MV-4-11 (cell line): ENCODE data around the gene SELENOV.

Experiments used
- DNase-seq: peaks from one replicate; lab custom pipeline; 2025; lab: John Stamatoyannopoulos, UW

SELENOV gene

DNA sequence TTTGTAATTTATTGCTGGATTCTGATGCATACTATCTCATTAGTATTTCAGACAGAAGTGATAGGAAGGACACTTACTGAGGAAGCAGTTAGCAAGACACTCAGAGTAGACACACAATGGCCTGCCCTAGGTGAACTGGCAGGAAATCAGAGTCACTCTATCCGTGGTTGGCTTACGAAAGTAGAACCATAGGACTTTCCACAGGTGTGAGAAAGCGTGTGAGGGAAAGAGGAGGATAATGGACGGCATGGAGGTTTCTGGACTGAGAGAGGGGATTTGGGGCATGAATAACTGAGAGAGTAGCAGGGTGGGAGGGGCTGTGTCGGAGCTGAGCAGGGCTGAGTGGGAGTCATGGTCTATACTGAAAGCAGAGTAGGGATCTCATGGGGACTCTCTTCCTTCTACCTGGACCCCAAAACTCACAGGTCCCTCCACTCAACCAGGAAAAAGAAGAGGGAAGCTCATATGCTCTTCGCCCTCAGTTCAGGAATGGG lies 43.7 kb downstream of the SELENOV start:
- DNase-seq = no peak

DNA sequence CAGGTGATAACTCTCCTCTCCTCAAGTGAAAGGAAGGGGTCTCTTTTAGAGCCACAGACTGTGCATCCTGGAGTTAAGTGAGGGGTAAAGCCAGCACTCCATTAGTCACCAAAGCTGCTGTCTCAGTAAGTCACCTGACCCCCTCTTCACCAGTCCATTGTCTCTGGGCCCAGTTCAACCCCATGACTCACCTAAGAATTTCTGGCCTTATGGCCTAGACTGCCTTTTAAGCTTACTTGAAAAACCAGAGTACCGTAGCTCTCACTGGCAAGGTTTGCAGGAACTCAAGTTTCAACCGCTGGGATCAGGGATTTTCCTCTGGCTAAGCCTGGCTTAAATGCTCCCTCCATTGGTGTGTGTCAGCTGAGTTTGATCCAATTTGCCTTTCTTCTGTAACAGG lies 48.5 kb downstream of the SELENOV start:
- no peak for DNase-seq

DNA sequence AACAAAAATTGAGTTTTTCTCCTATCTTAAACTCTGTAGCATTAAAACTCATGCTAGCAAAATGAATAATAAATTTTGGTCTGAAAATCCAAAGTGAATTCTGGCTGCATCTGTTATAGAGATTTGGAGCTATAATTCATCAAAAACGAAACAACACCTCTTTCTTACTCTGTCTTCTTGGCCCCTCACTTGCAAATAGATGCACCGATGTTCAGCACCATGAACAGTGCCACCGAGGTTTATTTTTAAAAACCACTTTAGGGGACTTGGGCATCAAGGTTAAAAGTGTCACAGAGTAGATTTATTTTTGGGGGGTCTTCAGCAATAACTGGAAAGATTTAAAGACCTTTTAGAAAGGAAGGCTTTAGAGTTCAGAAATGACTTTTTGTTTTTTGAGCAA lies 51.1 kb downstream of the SELENOV start:
- DNase-seq = no peak

DNA sequence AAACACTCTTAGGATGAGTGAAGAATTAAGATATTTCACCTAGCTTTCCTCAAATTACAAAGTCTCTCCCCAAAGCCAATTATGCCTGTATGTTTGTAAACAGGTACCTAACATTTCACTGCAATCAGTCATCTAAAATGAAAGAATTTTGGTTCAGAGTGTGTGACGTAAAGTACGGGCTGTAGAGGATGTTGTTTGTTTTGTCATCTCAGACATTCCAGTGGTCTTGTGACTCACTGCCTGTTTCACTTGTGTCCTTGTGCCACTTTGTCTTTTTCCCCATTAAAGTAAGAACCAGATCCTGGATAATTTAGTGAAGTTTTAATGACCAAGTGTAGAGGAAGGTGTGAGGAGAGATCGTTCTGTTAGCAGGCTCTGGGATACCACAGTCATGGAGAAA lies 53.7 kb downstream of the SELENOV start:
- no peak for DNase-seq
